Gastrocnemius medialis (tissue), 4 donors: ENCODE measurements around the gene RNF181.
A peak's percentile ranks its signal among the peaks of the same experiment; 100 is the strongest.

Experiments used
- CTCF ChIP-seq, 5 experiments: fragments of 450-650 bp in 3 of 5; fragments of 200-600 bp in 2 of 5; sonication (generic) in 2 of 5; IDR thresholded peaks in 4 of 5; conservative IDR thresholded peaks in 1 of 5; 1 replicate in 4 of 5; 2 replicates in 1 of 5; pipeline ENCODE4 v1.5.1; 2016 to 2019; ENCODE audit warnings: antibody characterized with exemption in 5 of 5, mild to moderate bottlenecking in 3 of 5, moderate library complexity in 3 of 5
- POLR2A ChIP-seq, 2 donors: fragments of 450-650 bp; IDR thresholded peaks; one replicate each; pipeline ENCODE4 v1.6.1; 2017; ENCODE audit warnings: antibody characterized with exemption in 2 of 2, mild to moderate bottlenecking in 2 of 2, moderate library complexity in 2 of 2

- TF ChIP-seq POLR2A (IDR thresholded peaks at IDR 0.05): peak; percentile 98 to 99
- TF ChIP-seq CTCF (IDR thresholded peaks at IDR 0.05 in 4 of 5, conservative IDR thresholded peaks at IDR 0.05 in 1 of 5): peak in 4 of 5 experiments; percentile 68 to 75 (median 71)
These were observed 7.1 kb downstream of the RNF181 start, which contains the start of gene TMEM150A for GRCh38 chr2:85602476-85603234.
